Erythroblast (primary cell): ENCODE measurements around the gene MAU2.

Experiments
- GATA1 ChIP-seq: IDR thresholded peaks from 2 replicates; pipeline ENCODE4 v1.6.1; 2011; ENCODE audit warnings: low read depth, mild to moderate bottlenecking, control low read depth, low read length, moderate library complexity
- POLR2A ChIP-seq: IDR thresholded peaks from 2 replicates; pipeline ENCODE4 v1.6.1; 2011; ENCODE audit warnings: mild to moderate bottlenecking, low read length

DNA sequence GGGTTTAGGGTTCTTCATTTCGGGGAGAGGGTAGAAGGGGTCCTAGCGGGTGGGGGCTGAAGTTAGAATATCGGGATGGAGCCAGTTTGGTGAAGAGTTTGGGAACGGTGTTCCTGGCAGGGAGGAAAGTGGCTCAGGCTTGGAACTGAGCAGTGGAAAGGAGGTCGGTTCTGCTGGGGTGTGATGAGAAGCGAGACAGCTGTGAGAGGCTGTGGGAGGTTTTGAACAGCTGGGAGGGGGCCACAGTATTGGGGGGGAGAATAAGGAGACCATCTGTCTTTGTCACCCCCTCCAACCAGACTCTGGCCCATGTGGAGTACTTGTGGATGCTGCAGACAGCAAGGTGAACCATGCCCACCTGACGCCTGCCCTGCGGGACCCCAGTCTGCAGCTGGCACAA, 46.5 kb upstream of the MAU2 start:
- TF ChIP-seq POLR2A (no peak), GATA1 (no peak)
